ENCODE measurements around the gene MEF2D.

The MEF2D gene

GRCh38 chr1:156490401-156491032 is 10.1 kb downstream of the MEF2D start:
- Histone ChIP-seq H4K20me1 (ENCODE audit: insufficient read depth, low read length) (no peaks in the 10 kb centered on the region), H3F3A (ENCODE audit: insufficient read depth, low read length) (no peaks in the 10 kb centered on the region), H3K36me3 (ENCODE audit: insufficient read depth, low read length) (peaks cover 22% of the 10 kb centered on the region; the same call in 1 of the 2 replicates), H3K4me2 (ENCODE audit: low read length) (peak overlapping the region; percentile 97), H2AFZ (ENCODE audit: low read length) (no peak overlapping the region), H3K9ac (ENCODE audit: low read length) (peak overlapping the region; percentile 81), H3K27ac (ENCODE audit: low read depth, low read length, poor library complexity, severe bottlenecking) (peak overlapping the region; percentile 100), H3K27me3 (ENCODE audit: insufficient read depth, low read length) (no peaks in the 10 kb centered on the region), H3K79me2 (ENCODE audit: insufficient read depth, low read length) (peaks cover 71% of the 10 kb centered on the region), H3K4me1 (ENCODE audit: insufficient read depth, low read length, severe bottlenecking) (peaks cover 79% of the 10 kb centered on the region), H3K9me2 (ENCODE audit: low read depth, low read length) (no peaks in the 10 kb centered on the region), H3K9me3 (ENCODE audit: low read length) (no peaks in the 10 kb centered on the region), H3K4me3 (ENCODE audit: low read depth, low read length, poor library complexity, severe bottlenecking) (peak overlapping the region; percentile 47)
- TF ChIP-seq, protein P1, sequence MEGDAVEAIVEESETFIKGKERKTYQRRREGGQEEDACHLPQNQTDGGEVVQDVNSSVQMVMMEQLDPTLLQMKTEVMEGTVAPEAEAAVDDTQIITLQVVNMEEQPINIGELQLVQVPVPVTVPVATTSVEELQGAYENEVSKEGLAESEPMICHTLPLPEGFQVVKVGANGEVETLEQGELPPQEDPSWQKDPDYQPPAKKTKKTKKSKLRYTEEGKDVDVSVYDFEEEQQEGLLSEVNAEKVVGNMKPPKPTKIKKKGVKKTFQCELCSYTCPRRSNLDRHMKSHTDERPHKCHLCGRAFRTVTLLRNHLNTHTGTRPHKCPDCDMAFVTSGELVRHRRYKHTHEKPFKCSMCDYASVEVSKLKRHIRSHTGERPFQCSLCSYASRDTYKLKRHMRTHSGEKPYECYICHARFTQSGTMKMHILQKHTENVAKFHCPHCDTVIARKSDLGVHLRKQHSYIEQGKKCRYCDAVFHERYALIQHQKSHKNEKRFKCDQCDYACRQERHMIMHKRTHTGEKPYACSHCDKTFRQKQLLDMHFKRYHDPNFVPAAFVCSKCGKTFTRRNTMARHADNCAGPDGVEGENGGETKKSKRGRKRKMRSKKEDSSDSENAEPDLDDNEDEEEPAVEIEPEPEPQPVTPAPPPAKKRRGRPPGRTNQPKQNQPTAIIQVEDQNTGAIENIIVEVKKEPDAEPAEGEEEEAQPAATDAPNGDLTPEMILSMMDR (IDR thresholded peaks at IDR 0.05; ENCODE audit: low read length): no peak

DNA sequence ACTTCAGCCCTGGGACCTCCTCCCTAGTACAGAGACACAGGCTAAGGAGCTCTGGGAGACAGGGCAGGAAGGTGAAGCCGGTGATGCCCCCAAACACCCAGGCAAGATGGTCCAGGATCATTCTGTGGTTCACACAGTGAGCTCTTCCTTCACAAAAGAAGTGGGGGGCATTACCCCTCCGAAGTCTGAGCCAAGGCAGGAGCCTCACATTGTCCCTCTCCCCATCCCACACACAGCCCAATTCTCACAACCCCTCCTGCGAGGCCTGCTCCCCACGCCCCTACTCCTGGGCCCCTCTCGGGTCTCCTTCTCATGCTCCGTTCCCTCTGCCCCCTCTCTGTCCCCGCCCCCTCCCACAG is 10.7 kb downstream of the MEF2D start:
- Histone ChIP-seq H3F3A (ENCODE audit: insufficient read depth, low read length) (no peaks in the 10 kb centered on the region), H3K9ac (ENCODE audit: low read length) (peak overlapping the region; percentile 81), H3K27me3 (ENCODE audit: insufficient read depth, low read length) (no peaks in the 10 kb centered on the region), H3K9me2 (ENCODE audit: low read depth, low read length) (no peaks in the 10 kb centered on the region), H3K9me3 (ENCODE audit: low read length) (no peaks in the 10 kb centered on the region), H3K79me2 (ENCODE audit: insufficient read depth, low read length) (peaks cover 70% of the 10 kb centered on the region), H3K4me2 (ENCODE audit: low read length) (peak overlapping the region; percentile 97), H3K27ac (ENCODE audit: low read depth, low read length, poor library complexity, severe bottlenecking) (peak overlapping the region; percentile 100), H4K20me1 (ENCODE audit: insufficient read depth, low read length) (no peaks in the 10 kb centered on the region), H3K4me3 (ENCODE audit: low read depth, low read length, poor library complexity, severe bottlenecking) (peak overlapping the region; percentile 47), H3K4me1 (ENCODE audit: insufficient read depth, low read length, severe bottlenecking) (peaks cover 77% of the 10 kb centered on the region), H3K36me3 (ENCODE audit: insufficient read depth, low read length) (peaks cover 17% of the 10 kb centered on the region; the same call in 1 of the 2 replicates), H2AFZ (ENCODE audit: low read length) (no peak overlapping the region)
- TF ChIP-seq EZH2 (IDR thresholded peaks at IDR 0.05; ENCODE audit: borderline replicate concordance, low read length): no peak

- Histone ChIP-seq H3F3A (ENCODE audit: insufficient read depth, low read length) (no peaks in the 10 kb centered on the region), H3K9me2 (ENCODE audit: low read depth, low read length) (no peaks in the 10 kb centered on the region), H4K20me1 (ENCODE audit: insufficient read depth, low read length) (no peaks in the 10 kb centered on the region), H3K27me3 (ENCODE audit: insufficient read depth, low read length) (no peaks in the 10 kb centered on the region), H2AFZ (ENCODE audit: low read length) (no peak overlapping the region), H3K4me1 (ENCODE audit: insufficient read depth, low read length, severe bottlenecking) (peaks cover 77% of the 10 kb centered on the region), H3K79me2 (ENCODE audit: insufficient read depth, low read length) (peaks cover 68% of the 10 kb centered on the region), H3K27ac (ENCODE audit: low read depth, low read length, poor library complexity, severe bottlenecking) (peak overlapping the region; percentile 100), H3K9me3 (ENCODE audit: low read length) (no peaks in the 10 kb centered on the region), H3K36me3 (ENCODE audit: insufficient read depth, low read length) (peaks cover 13% of the 10 kb centered on the region; the same call in 1 of the 2 replicates), H3K4me2 (ENCODE audit: low read length) (peak overlapping the region; percentile 97), H3K4me3 (ENCODE audit: low read depth, low read length, poor library complexity, severe bottlenecking) (peak overlapping the region; percentile 47), H3K9ac (ENCODE audit: low read length) (peak overlapping the region; percentile 81)
- TF ChIP-seq EZH2 (IDR thresholded peaks at IDR 0.05; ENCODE audit: borderline replicate concordance, low read length): no peak
- TF ChIP-seq, protein P1 (IDR thresholded peaks at IDR 0.05; ENCODE audit: low read length): no peak
These were observed 11.2 kb downstream of the MEF2D start for GRCh38 chr1:156489166-156489934.
